HG03060 (cell line): ENCODE data around the gene CBFA2T2.
"Not testable (repeated sequence)": the region's sequence is repeated elsewhere in the genome, so short reads cannot be mapped to it uniquely, and the experiment has no call there.

Experiments
- ATAC-seq: cut with Tn5 transposase; IDR thresholded peaks from one replicate; pipeline ENCODE4 v1.9.1; 2021; ENCODE audit warnings: low read depth, moderate number of reproducible peaks; ENCODE audit not compliant: unreplicated experiment

Gene CBFA2T2

DNA sequence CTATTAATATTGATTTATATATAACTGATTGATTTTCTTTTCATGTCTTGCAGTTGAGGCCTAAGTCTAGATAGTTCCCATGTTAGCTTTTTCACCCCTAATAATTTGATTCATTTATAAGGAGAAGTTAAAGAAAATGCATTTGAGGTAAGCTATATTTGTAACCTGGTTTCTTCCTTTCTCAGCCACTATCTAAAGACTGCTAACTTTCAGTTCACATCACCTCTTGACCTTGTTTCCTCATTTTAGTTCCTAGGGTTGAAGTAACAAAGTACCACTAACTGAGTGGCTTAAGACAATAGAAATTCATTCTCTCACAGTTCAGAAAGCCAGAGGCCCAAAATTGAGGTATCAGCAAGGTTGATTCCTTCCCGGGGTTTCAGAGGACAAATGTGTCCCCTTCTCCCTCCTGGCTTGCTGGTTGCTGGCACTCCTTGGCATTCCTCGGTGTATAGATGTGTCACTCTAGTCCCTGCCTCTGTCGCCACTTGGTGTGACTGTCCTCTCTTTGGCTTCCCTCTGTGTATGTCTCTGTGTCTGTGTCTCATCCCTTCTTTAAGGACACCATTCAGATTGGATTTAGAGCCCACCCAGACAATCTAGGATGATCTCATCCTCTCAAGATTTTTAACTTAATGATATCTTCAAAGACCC is 116.3 kb downstream of the CBFA2T2 start:
- ATAC-seq: no peak

GRCh38 chr20:33609504-33609903 is 119.6 kb downstream of the CBFA2T2 start:
- no peak for ATAC-seq

DNA sequence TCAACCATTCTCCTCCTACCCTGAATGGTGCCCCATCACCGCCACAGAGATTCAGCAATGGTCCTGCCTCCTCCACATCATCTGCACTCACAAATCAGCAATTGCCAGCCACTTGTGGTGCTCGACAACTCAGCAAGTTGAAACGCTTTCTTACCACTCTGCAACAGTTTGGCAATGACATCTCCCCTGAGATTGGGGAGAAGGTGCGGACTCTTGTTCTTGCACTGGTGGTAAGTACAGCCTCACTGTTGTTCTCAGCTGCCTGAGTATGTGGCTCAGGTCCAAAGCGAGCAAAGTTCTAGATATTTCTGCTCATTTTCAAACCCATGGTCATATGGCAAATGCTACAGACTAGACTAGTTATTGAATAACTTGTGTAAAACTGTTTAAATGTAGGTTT is 121.2 kb downstream of the CBFA2T2 start:
- ATAC-seq: no peak

- ATAC-seq: no peak
Measured at GRCh38 chr20:33612001-33612400, 122.1 kb downstream of the CBFA2T2 start.

- ATAC-seq: no peak
Measured at GRCh38 chr20:33621717-33622400, 132.0 kb downstream of the CBFA2T2 start.

- no peak for ATAC-seq
Measured at GRCh38 chr20:33622705-33623365, 132.9 kb downstream of the CBFA2T2 start.

- no peak for ATAC-seq
Measured at GRCh38 chr20:33624399-33624798, 134.5 kb downstream of the CBFA2T2 start.

GRCh38 chr20:33626190-33626589 is 136.3 kb downstream of the CBFA2T2 start:
- no peak for ATAC-seq

DNA sequence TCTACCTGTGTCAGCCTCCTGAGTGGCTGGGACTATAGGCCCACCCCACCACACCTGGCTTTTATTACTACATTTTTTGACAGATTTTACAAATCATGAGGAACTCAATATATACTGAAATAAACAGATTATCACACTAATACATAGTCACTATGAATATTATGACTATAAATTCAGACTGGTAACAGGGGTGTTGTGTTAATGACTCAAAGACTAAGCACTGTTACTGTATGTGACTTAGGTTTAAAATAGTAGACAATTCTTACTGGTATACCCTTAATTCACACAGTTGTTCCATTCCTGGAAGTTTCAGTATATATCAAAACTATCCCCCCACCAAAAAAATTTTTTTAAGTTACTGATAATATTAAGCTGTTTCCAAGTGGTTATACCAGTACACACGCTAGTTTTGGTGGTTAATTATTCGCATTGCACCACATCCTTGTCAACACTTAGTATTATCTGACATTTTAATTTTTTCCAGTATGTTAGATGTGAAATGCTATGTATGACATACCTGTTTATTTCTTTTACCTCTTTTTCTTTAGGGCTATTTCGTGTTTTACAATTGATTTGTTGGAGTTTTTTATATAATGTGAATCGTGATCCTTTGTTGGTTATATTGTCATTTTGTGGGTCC is 137.8 kb downstream of the CBFA2T2 start:
- no peak for ATAC-seq

DNA sequence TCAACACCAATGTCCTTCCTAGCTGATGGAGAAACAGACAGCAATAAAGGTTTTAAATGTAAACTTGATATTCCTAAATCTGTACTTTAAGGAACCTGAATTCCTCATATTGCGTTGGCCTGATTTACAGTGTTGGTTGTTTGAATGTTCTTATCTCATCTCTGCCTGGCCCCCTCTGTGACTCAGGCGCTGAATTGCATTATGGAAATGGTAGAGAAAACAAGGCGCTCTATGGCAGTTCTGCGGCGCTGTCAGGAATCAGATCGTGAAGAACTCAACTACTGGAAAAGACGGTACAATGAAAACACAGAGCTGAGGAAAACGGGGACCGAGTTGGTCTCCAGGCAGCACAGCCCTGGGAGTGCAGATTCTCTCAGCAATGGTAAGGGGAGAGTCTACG is 139.6 kb downstream of the CBFA2T2 start:
- no peak for ATAC-seq

DNA sequence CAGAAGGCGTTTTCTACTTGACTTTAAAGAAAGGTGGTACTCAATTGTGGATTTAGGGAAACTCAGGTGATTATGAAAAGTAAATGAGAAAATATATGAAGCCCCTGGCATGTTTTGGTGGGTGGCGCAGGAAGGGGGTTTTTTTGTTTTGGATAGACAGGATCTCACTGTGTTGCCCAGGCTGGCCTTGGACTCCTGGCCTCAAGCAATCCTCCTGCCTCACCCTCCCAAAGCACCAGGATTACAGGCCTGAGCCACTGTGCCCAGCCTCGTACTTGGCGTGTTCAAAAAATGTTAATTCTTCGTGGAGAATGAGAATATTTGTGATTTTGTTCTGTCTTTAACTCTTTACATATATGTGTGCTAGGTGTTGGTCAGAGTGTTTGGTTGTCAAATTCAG is 140.1 kb downstream of the CBFA2T2 start:
- no peak for ATAC-seq

DNA sequence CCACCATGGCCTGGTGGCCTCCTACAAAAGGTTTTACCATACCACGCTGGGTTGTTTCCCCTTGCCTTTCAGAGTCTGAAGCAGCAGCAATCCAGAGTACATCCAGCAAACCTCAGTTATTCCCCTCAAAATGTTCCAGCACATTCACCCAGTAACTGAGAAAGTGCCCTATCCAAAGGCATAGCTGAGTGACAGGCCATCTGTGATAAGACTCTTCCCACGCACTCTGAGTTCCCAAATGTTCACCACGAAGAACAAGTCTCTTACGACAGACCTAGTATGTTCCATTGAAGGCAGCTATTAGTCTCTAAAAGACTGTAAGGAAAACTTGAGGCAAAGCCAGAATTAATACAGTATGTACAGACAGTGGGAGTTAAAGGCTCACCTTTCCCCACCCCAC is 140.6 kb downstream of the CBFA2T2 start:
- no peak for ATAC-seq

- ATAC-seq: not testable (repeated sequence)
Measured at GRCh38 chr20:33631910-33632309, 142.0 kb downstream of the CBFA2T2 start.

DNA sequence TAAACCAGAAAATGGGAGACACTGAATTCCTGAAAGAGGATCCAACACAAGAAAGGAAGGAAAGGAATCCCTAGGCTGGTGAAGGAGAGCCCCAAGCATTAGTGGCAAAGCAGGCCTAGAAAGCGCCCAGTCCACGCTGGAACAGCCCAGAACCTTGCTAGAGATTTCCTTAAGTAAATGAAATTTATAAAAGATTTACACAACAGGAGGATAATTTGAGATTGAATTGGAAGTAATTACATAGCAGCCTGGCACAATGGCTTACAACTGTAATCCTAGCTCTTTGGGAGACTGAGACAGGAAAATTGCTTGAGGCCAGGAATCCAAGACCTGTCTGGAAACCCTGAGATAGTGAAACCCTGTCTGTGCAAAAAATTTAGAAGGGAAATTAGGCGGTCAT is 145.4 kb downstream of the CBFA2T2 start:
- no peak for ATAC-seq

DNA sequence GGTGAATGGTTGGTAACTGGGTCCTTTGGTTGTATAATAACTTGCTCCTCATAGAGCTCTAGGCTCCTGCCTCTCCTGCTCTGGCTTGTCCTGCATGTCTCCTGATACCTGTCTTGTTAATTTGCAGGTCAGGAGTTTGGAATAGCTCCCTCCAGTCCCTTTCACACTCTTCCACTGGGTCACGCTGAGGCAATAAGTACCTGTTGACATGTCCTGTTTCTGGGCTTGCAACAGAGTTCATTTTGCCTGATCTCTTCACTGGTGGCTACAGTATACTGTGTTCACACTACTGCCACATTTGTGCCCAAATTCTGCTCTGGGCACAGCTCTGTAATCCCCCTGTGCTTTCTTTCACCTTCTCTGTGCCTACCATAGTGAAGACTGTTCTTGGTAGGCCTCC is 146.9 kb downstream of the CBFA2T2 start:
- ATAC-seq: no peak

DNA sequence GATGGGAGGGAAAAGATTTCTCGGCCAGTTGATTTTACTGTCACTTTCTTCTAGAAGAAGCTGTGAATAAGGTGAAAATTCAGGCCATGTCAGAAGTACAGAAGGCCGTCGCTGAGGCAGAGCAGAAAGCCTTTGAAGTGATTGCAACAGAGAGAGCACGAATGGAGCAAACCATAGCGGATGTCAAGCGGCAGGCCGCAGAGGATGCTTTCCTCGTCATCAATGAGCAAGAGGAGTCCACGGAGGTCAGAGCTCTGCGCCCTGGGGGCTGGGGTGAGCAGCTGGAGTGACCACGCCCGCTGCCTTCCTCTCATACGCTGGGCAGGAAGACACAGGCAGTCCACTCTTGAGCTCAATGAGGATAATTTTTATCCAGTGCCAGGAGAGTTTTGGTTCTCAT is 150.4 kb downstream of the CBFA2T2 start:
- ATAC-seq: no peak

DNA sequence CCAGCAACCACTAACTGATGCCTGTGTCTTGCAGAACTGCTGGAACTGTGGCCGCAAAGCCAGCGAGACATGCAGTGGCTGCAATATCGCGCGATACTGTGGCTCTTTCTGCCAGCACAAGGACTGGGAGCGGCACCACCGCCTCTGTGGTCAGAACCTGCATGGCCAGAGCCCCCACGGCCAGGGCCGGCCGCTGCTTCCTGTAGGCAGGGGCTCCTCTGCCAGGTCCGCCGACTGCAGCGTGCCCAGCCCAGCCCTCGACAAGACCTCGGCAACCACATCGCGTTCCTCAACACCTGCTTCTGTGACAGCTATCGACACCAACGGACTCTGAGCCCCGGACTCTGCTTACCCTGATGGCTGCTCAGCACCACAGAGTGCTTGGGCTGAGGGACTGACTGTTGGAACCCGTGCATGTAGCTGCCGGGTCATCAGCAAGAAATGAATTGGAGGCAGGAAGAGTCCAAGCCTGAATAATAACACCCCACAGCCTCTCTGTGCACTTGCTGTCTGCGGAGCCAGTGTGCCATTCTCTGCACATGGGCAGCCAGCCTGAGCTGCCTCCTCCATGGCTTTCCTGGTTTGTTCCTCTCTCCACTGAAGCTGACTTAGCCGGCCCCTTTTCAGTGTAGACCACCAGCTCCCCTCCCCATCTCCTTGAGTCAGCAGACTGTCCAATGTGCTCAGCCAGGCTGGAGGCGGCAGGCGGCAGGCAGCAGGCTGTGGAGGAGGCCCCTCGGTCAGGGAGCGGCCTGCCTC is 154.6 kb downstream of the CBFA2T2 start:
- no peak for ATAC-seq

DNA sequence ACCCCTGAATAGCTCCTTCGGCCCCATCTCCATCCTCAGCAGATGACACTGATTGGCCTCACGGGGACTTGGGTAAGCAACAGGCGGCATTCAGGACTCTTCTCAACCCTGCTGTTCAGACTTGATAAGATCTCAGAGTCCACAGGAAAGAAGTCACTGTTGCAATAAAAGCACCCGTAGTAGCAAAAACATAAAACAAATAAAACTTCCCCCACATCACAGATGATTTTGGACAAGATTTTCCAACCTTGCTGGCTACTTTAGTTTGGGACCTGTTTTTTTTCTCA is 155.1 kb downstream of the CBFA2T2 start:
- ATAC-seq: no peak

DNA sequence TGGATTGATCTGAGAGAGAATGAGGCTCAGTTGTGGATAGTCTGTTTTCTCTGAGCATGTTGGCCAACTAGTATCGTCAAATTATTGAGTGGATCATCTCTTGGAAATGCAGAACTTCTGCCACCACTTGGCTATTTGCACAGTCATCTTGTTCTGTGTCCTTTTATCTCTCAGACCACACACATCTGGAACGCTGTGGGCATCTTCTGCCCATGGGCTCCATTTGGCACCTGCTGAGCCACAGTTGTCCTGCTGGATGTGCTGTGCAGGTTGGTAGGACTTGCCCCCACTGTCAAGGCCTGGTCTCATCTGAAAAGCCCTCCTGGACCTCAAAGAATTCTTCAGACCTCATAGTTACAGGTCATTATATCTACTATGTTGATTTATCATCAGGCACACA is 155.5 kb downstream of the CBFA2T2 start:
- ATAC-seq: no peak

- ATAC-seq: no peak
Measured at GRCh38 chr20:33646191-33646590, 156.3 kb downstream of the CBFA2T2 start.
